Endothelial cell (in vitro differentiated cells): Measurements from ENCODE around the gene GRK1. TPM values are rescaled to one million over a fixed set of nuclear protein-coding genes. Genes with fewer than 3 reads are reported as not detected.

Experiments used
- DNase-seq: peaks from one replicate; pipeline ENCODE4 v3.0.0; 2021; ENCODE audit warnings: low spot score
- H3K27ac Mint-ChIP-seq: one replicate; pipeline ENCODE4 v1.8.0; 2021; ENCODE audit warnings: mixed read lengths, inconsistent platforms; ENCODE audit not compliant: unreplicated experiment
- H3K27me3 Mint-ChIP-seq: one replicate; pipeline ENCODE4 v1.8.0; 2021; ENCODE audit warnings: mild to moderate bottlenecking, moderate library complexity, mixed read lengths, inconsistent platforms; ENCODE audit not compliant: unreplicated experiment
- H3K36me3 Mint-ChIP-seq: one replicate; pipeline ENCODE4 v1.8.0; 2021; ENCODE audit warnings: mild to moderate bottlenecking, low read depth, mixed read lengths, inconsistent platforms; ENCODE audit not compliant: unreplicated experiment
- H3K4me1 Mint-ChIP-seq: one replicate; pipeline ENCODE4 v1.8.0; 2021; ENCODE audit warnings: mild to moderate bottlenecking, mixed read lengths, inconsistent platforms; ENCODE audit not compliant: unreplicated experiment
- H3K4me3 Mint-ChIP-seq: one replicate; pipeline ENCODE4 v1.8.0; 2021; ENCODE audit warnings: mild to moderate bottlenecking, mixed read lengths, inconsistent platforms; ENCODE audit not compliant: unreplicated experiment
- H3K9me3 Mint-ChIP-seq: one replicate; pipeline ENCODE4 v1.8.0; 2021; ENCODE audit warnings: mixed read lengths, inconsistent platforms; ENCODE audit not compliant: unreplicated experiment
- CTCF ChIP-seq: fragments of 200-600 bp; sonication (generic); IDR thresholded peaks from one replicate; pipeline ENCODE4 v1.5.0; 2021; ENCODE audit warnings: antibody characterized with exemption; ENCODE audit not compliant: unreplicated experiment
- total RNA-seq: library from RNA; stranded (reverse); fragmentation: NEBNext Ultra II Directional; extraction: Animal tissue kit (Norgen Biotek cat#: 25700); gene quantifications from one replicate; pipeline ENCODE4 v1.2.1, GENCODE V29; 2021; ENCODE audit not compliant: unreplicated experiment

The GRK1 gene
- total RNA-seq, 1 donor from 2014 or later: 0.54 TPM

- no peak for DNase-seq
- Mint-ChIP-seq H3K27me3 (peaks cover 7% of the 10 kb centered on the region), H3K4me1 (no peaks in the 10 kb centered on the region), H3K36me3 (no peaks in the 10 kb centered on the region), H3K27ac (no peak overlapping the region), H3K4me3 (no peak overlapping the region), H3K9me3 (no peaks in the 10 kb centered on the region)
- TF ChIP-seq CTCF: no peak
These were observed 64.5 kb downstream of the GRK1 start for GRCh38 chr13:113731192-113732175.

GRCh38 chr13:113732176-113732960, 65.3 kb downstream of the GRK1 start:
- Mint-ChIP-seq H3K4me3 (no peak overlapping the region), H3K4me1 (no peaks in the 10 kb centered on the region), H3K9me3 (no peaks in the 10 kb centered on the region), H3K27ac (no peak overlapping the region), H3K27me3 (peaks cover 4% of the 10 kb centered on the region), H3K36me3 (no peaks in the 10 kb centered on the region)
- TF ChIP-seq CTCF: no peak
- DNase-seq: no peak

GRCh38 chr13:113732961-113733950, 66.2 kb downstream of the GRK1 start:
- Mint-ChIP-seq H3K9me3 (no peaks in the 10 kb centered on the region), H3K36me3 (no peaks in the 10 kb centered on the region), H3K27ac (no peak overlapping the region), H3K27me3 (peaks cover 5% of the 10 kb centered on the region), H3K4me1 (no peaks in the 10 kb centered on the region), H3K4me3 (peak overlapping the region; percentile 59)
- TF ChIP-seq CTCF: no peak
- DNase-seq: no peak

DNA sequence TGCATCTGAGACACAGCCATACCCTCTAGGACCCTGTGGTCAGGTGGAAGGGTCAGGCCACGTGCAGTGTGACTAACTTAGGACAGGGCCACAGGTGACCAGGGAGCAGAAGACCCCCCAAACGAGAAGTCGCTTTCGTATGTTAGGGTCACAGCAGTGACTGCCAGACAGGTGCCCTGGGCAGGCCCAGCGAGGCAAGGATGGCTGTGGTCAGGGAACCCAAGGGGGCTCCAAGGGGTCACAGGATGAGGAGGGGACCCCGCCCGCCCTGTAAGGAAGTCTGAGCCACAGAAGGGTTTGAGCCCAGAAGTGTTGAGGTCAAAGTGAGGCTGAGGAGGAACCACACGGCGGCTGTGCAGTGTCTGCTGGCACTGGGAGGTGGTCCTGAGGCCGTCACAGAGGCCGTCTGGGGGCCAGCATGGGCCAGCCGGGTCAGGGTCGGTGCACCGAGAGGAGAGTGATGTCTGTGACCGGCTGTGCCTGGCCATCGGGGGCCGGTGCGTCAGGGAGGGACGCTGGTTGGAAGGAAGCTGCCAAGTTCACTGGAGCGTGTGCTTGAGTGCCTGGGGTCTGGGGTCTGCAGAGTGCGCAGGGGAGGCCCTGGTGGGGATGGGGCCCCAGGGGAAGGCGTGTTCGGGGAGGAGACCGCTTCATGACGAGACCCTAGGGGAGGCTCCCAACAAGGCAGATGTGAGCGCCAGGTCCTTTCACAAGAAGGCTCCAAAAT, 67.2 kb downstream of the GRK1 start:
- no peak for TF ChIP-seq CTCF
- no peak overlapping the region for H3K27ac Mint-ChIP-seq
- H3K4me3 Mint-ChIP-seq: no peak overlapping the region

More for the DNA sequence above, 67.2 kb downstream of the GRK1 start:
- Mint-ChIP-seq H3K9me3 (no peaks in the 10 kb centered on the region), H3K27me3 (peaks cover 7% of the 10 kb centered on the region), H3K36me3 (no peaks in the 10 kb centered on the region), H3K4me1 (no peaks in the 10 kb centered on the region)
- DNase-seq: no peak
